H9 (cell line): ENCODE results near the gene PRKAG2. TPM values are rescaled to one million over a fixed set of nuclear protein-coding genes. Genes with fewer than 3 reads are reported as not detected.

ENCODE experiments used
- DNase-seq: peaks from one replicate; pipeline ENCODE4 v3.0.0-alpha.2; 2017
- H2AFZ ChIP-seq: one replicate; pipeline ENCODE4 v1.6.1; 2013; ENCODE audit warnings: mild to moderate bottlenecking, low read length, control low read depth, moderate library complexity
- H2AK5ac ChIP-seq: 2 replicates; pipeline ENCODE4 v1.6.1; 2013; ENCODE audit warnings: low read length, control low read depth, mixed read lengths; ENCODE audit not compliant: insufficient read length
- H2BK120ac ChIP-seq: one replicate; pipeline ENCODE4 v1.6.1; 2013; ENCODE audit warnings: low read depth, mild to moderate bottlenecking, low read length, control low read depth, inconsistent platforms; ENCODE audit not compliant: poor library complexity, severe bottlenecking
- H2BK12ac ChIP-seq: 2 replicates; pipeline ENCODE4 v1.6.1; 2013; ENCODE audit warnings: low read length, control low read depth, mixed read lengths, low read depth; ENCODE audit not compliant: insufficient read length
- H2BK15ac ChIP-seq: 2 replicates; pipeline ENCODE4 v1.6.1; 2013; ENCODE audit warnings: low read depth, low read length, control low read depth
- H2BK20ac ChIP-seq: one replicate; pipeline ENCODE4 v1.6.1; 2013; ENCODE audit warnings: low read depth, mild to moderate bottlenecking, low read length, control low read depth, inconsistent platforms; ENCODE audit not compliant: poor library complexity, severe bottlenecking
- H2BK5ac ChIP-seq: 2 replicates; pipeline ENCODE4 v1.6.1; 2013; ENCODE audit warnings: low read length, control low read depth, mixed read lengths; ENCODE audit not compliant: insufficient read length
- H3K14ac ChIP-seq: 2 replicates; pipeline ENCODE4 v1.6.1; 2013; ENCODE audit warnings: low read length, control low read depth; ENCODE audit not compliant: insufficient read depth
- H3K18ac ChIP-seq: 2 replicates; pipeline ENCODE4 v1.6.1; 2013; ENCODE audit warnings: low read depth, mild to moderate bottlenecking, mixed read lengths, low read length, control low read depth; ENCODE audit not compliant: insufficient read length
- H3K23ac ChIP-seq: 2 replicates; pipeline ENCODE4 v1.6.1; 2013; ENCODE audit warnings: low read length, control low read depth, mixed read lengths, low read depth; ENCODE audit not compliant: insufficient read length
- H3K23me2 ChIP-seq: 2 replicates; pipeline ENCODE4 v1.6.1; 2013; ENCODE audit warnings: low read depth, mild to moderate bottlenecking, mixed read lengths, low read length, control low read depth; ENCODE audit not compliant: insufficient read length, poor library complexity, severe bottlenecking
- H3K27ac ChIP-seq: 2 replicates; pipeline ENCODE4 v1.5.1; 2013; ENCODE audit warnings: low read length, control low read depth, mixed read lengths, low read depth; ENCODE audit not compliant: insufficient read length
- H3K27me3 ChIP-seq: 2 replicates; pipeline ENCODE4 v1.6.1; 2013; ENCODE audit warnings: low read length, control low read depth, inconsistent platforms; ENCODE audit not compliant: insufficient read depth
- H3K4ac ChIP-seq: 2 replicates; pipeline ENCODE4 v1.6.1; 2013; ENCODE audit warnings: low read depth, mild to moderate bottlenecking, control low read depth, inconsistent platforms, low read length, moderate library complexity
- H3K4me1 ChIP-seq: 2 replicates; pipeline ENCODE4 v1.6.1; 2013; ENCODE audit warnings: low read length, control low read depth, inconsistent platforms; ENCODE audit not compliant: insufficient read depth
- H3K4me2 ChIP-seq: 2 replicates; pipeline ENCODE4 v1.6.1; 2013; ENCODE audit warnings: low read length, control low read depth, mixed read lengths; ENCODE audit not compliant: insufficient read length, insufficient read depth
- H3K56ac ChIP-seq: 2 replicates; pipeline ENCODE4 v1.6.1; 2013; ENCODE audit warnings: low read depth, mild to moderate bottlenecking, mixed read lengths, low read length, control low read depth; ENCODE audit not compliant: insufficient read length
- H3K79me1 ChIP-seq: 2 replicates; pipeline ENCODE4 v1.6.1; 2013; ENCODE audit warnings: low read depth, mild to moderate bottlenecking, moderate library complexity, low read length, control low read depth, inconsistent platforms; ENCODE audit not compliant: insufficient read depth, poor library complexity, severe bottlenecking
- H3K79me2 ChIP-seq: 2 replicates; pipeline ENCODE4 v1.6.1; 2013; ENCODE audit warnings: low read length, control low read depth, inconsistent platforms; ENCODE audit not compliant: insufficient read depth
- H3K9ac ChIP-seq: 2 replicates; pipeline ENCODE4 v1.6.1; 2013; ENCODE audit warnings: low read length, control low read depth, mixed read lengths; ENCODE audit not compliant: insufficient read length; ENCODE audit errors: extremely low read depth
- H3K9me3 ChIP-seq: one replicate; pipeline ENCODE4 v1.6.1; 2013; ENCODE audit warnings: low read depth, low read length, inconsistent platforms; ENCODE audit not compliant: control insufficient read depth
- H3T11ph ChIP-seq: one replicate; pipeline ENCODE4 v1.6.1; 2013; ENCODE audit warnings: mild to moderate bottlenecking, low read length, control low read depth, inconsistent platforms
- H4K20me1 ChIP-seq: one replicate; pipeline ENCODE4 v1.6.1; 2013; ENCODE audit not compliant: control insufficient read depth, insufficient read length, insufficient read depth
- H4K5ac ChIP-seq: 2 replicates; pipeline ENCODE4 v1.6.1; 2013; ENCODE audit warnings: low read depth, mild to moderate bottlenecking, mixed read lengths, low read length, control low read depth; ENCODE audit not compliant: insufficient read length
- H4K8ac ChIP-seq: replicated peaks from 2 replicates; pipeline ENCODE4 v1.6.1; 2013; ENCODE audit warnings: low read length, control low read depth, mixed read lengths, low read depth; ENCODE audit not compliant: insufficient read length
- H4K91ac ChIP-seq: 2 replicates; pipeline ENCODE4 v1.6.1; 2013; ENCODE audit warnings: low read depth, mild to moderate bottlenecking, moderate library complexity, mixed read lengths, low read length, control low read depth; ENCODE audit not compliant: insufficient read length
- H3K27ac Mint-ChIP-seq, 3 experiments: 2 replicates in 2 of 3; 3 replicates in 1 of 3; pipeline ENCODE4 v1.8.0; 2020 to 2021; ENCODE audit warnings: mixed read lengths in 3 of 3, mild to moderate bottlenecking in 1 of 3, moderate library complexity in 1 of 3
- H3K27me3 Mint-ChIP-seq: 2 replicates; pipeline ENCODE4 v1.8.0; 2021; ENCODE audit warnings: low read depth, mild to moderate bottlenecking, moderate library complexity, mixed read lengths
- H3K36me3 Mint-ChIP-seq, 3 experiments: 2 replicates in 2 of 3; 3 replicates in 1 of 3; pipeline ENCODE4 v1.8.0; 2020 to 2021; ENCODE audit warnings: low read depth in 3 of 3, mixed read lengths in 3 of 3; ENCODE audit not compliant: insufficient read depth in 1 of 3
- H3K4me1 Mint-ChIP-seq, 2 experiments: 2 replicates each; pipeline ENCODE4 v1.8.0; 2020; ENCODE audit warnings: mixed read lengths in 2 of 2
- H3K4me3 Mint-ChIP-seq, 2 experiments: 2 replicates in 1 of 2; 3 replicates in 1 of 2; pipeline ENCODE4 v1.8.0; 2020 to 2021; ENCODE audit warnings: mild to moderate bottlenecking in 2 of 2, mixed read lengths in 2 of 2, moderate library complexity in 1 of 2
- H3K9me3 Mint-ChIP-seq, 2 experiments: 2 replicates in 1 of 2; 3 replicates in 1 of 2; pipeline ENCODE4 v1.8.0; 2020; ENCODE audit warnings: mild to moderate bottlenecking in 2 of 2, mixed read lengths in 2 of 2, moderate library complexity in 1 of 2
- WGBS: extraction: QIAGEN DNeasy Blood & Tissue Kit; methylation state at CpG from one replicate; pipeline ENCODE4 v1.1.7; 2013; ENCODE audit warnings: missing lambda C conversion rate, low lambda C conversion rate, mixed read lengths; ENCODE audit not compliant: insufficient read length; ENCODE audit errors: extremely low coverage; 5-methylcytosine and 5-hydroxymethylcytosine counted together
- total RNA-seq: library from RNA; stranded (reverse); gene quantifications from 2 replicates; pipeline ENCODE4 v1.2.1, GENCODE V29; 2021
- TF ChIP-seq, protein P1 (sequence below): fragments of 200-600 bp; sonication (generic); conservative IDR thresholded peaks from 3 replicates; pipeline ENCODE4 v1.8.0; 2021; ENCODE audit warnings: antibody characterized with exemption, mild to moderate bottlenecking

Gene PRKAG2
- total RNA-seq, 1 experiment from 2014 or later: 11.8 TPM

DNA sequence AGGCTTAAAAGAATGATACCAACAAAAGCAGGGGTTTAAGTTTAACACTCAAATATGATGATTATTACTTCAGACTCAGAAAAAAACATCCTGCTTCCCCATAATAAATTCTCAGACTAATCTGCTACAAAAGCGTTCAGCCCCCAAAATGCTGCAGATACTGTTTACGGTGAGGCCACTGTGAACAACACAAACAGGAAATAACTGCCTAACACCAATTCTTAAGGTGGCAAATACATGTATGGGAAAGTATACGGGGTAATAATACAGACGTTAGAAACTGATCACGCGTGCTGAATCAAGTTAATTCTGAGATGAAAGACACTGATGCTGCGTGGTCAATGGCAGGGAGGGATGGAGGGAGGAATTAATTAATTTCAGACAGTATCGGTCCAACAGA is 295.2 kb downstream of the PRKAG2 start:
- Histone ChIP-seq H2BK5ac (no peak overlapping the region), H3K79me2 (no peaks in the 10 kb centered on the region), H2BK15ac (no peak overlapping the region), H3K4me2 (no peak overlapping the region), H3K9me3 (no peaks in the 10 kb centered on the region), H2BK12ac (no peak overlapping the region), H3K56ac (no peak overlapping the region), H3K4ac (no peak overlapping the region), H2BK20ac (no peak overlapping the region), H4K20me1 (no peaks in the 10 kb centered on the region), H3K79me1 (no peaks in the 10 kb centered on the region), H2AK5ac (no peak overlapping the region), H3K9ac (no peak overlapping the region), H3K4me1 (no peaks in the 10 kb centered on the region), H3K18ac (no peak overlapping the region), H3K23ac (no peak overlapping the region), H3K23me2 (no peaks in the 10 kb centered on the region), H4K5ac (no peak overlapping the region), H3K14ac (no peak overlapping the region), H4K91ac (no peak overlapping the region), H2BK120ac (no peak overlapping the region), H4K8ac (no peak overlapping the region), H3K27me3 (no peaks in the 10 kb centered on the region), H3T11ph (no peak overlapping the region), H3K27ac (no peak overlapping the region), H2AFZ (no peak overlapping the region)
- Mint-ChIP-seq H3K27ac (no peak overlapping the region), H3K9me3 (peaks cover 17 to 27% of the 10 kb centered on the region in 2 experiments), H3K27me3 (no peaks in the 10 kb centered on the region), H3K36me3 (peaks cover 5 to 13% (median 6%) of the 10 kb centered on the region in 3 experiments; a peak in 6 of 7 replicates), H3K4me1 (no peaks in the 10 kb centered on the region), H3K4me3 (no peak overlapping the region)
- TF ChIP-seq, protein P1, sequence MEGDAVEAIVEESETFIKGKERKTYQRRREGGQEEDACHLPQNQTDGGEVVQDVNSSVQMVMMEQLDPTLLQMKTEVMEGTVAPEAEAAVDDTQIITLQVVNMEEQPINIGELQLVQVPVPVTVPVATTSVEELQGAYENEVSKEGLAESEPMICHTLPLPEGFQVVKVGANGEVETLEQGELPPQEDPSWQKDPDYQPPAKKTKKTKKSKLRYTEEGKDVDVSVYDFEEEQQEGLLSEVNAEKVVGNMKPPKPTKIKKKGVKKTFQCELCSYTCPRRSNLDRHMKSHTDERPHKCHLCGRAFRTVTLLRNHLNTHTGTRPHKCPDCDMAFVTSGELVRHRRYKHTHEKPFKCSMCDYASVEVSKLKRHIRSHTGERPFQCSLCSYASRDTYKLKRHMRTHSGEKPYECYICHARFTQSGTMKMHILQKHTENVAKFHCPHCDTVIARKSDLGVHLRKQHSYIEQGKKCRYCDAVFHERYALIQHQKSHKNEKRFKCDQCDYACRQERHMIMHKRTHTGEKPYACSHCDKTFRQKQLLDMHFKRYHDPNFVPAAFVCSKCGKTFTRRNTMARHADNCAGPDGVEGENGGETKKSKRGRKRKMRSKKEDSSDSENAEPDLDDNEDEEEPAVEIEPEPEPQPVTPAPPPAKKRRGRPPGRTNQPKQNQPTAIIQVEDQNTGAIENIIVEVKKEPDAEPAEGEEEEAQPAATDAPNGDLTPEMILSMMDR: no peak
- WGBS: no CpG with 5 or more reads among the region's 8 CpGs
- no peak for DNase-seq
